ENCODE results near the gene TAPBP. TPM values are rescaled to one million over a fixed set of nuclear protein-coding genes. Genes with fewer than 3 reads are reported as not detected.

The TAPBP gene
- total and polyA plus RNA-seq, 9 of the 15 experiments (the other 6 are each of a cell fraction or from before 2014, with no cell fraction given) = 5.6 to 74.0 (median 22.3) TPM

- no peak for TF ChIP-seq THAP7 (CRISPR knock-in tag; IDR thresholded peaks at IDR 0.05)
- peak; percentile 5; the same call in 1 of the 2 replicates for TF ChIP-seq POLR2G (IDR thresholded peaks at IDR 0.05; ENCODE audit: low read depth, low read length)
- TF ChIP-seq DACH1 (IDR thresholded peaks at IDR 0.05; ENCODE audit: partially characterized antibody) = no peak
- no peak for TF ChIP-seq TAF15 (IDR thresholded peaks at IDR 0.05; ENCODE audit: low read depth, low read length)
- TF ChIP-seq ZNF75A (CRISPR knock-in tag; IDR thresholded peaks at IDR 0.05) = no peak
- TF ChIP-seq HNRNPUL1 (IDR thresholded peaks at IDR 0.05; ENCODE audit: low read length) = peak; percentile 74
- TF ChIP-seq STAT5B (CRISPR knock-in tag; IDR thresholded peaks at IDR 0.05) = no peak
- no peak for TF ChIP-seq NR2C2 (CRISPR knock-in tag; IDR thresholded peaks at IDR 0.05)
- no peak; the same call in 1 of the 2 replicates for TF ChIP-seq NR2C2 (tag; IDR thresholded peaks at IDR 0.05)
- TF ChIP-seq E2F1 (CRISPR knock-in tag; IDR thresholded peaks at IDR 0.05) = no peak
- no peak for TF ChIP-seq HDAC8 (tag; IDR thresholded peaks at IDR 0.05)
- no peak for TF ChIP-seq CHCHD3 (CRISPR knock-in tag; IDR thresholded peaks at IDR 0.05)
- TF ChIP-seq ILF3 (IDR thresholded peaks at IDR 0.05; ENCODE audit: borderline replicate concordance) = peak; percentile 10; the same call in 1 of the 2 replicates
- no peak for TF ChIP-seq STAG1 (CRISPR knock-in tag; IDR thresholded peaks at IDR 0.05; ENCODE audit: borderline replicate concordance)
- no peak for TF ChIP-seq FOXJ2 (tag; IDR thresholded peaks at IDR 0.05)
- no peak for TF ChIP-seq TAL1 (IDR thresholded peaks at IDR 0.05)
- no peak for TF ChIP-seq C11orf30 (IDR thresholded peaks at IDR 0.05; ENCODE audit: low read depth)
- no peak for TF ChIP-seq CTBP1 (IDR thresholded peaks at IDR 0.05; ENCODE audit: borderline replicate concordance)
- no peak; the same call in 1 of the 2 replicates for TF ChIP-seq TRIM25 (IDR thresholded peaks at IDR 0.05; ENCODE audit: borderline replicate concordance)
- TF ChIP-seq KDM2B (CRISPR knock-in tag; IDR thresholded peaks at IDR 0.05) = no peak
- no peak for TF ChIP-seq RB1 (IDR thresholded peaks at IDR 0.05; ENCODE audit: low read depth)
- TF ChIP-seq KLF6 (CRISPR knock-in tag; IDR thresholded peaks at IDR 0.05; ENCODE audit: borderline replicate concordance) = no peak
- TF ChIP-seq EP400 (IDR thresholded peaks at IDR 0.05) = no peak
- TF ChIP-seq ZNF561 (CRISPR knock-in tag; conservative IDR thresholded peaks at IDR 0.05) = no peak
- no peak for TF ChIP-seq TEAD2 (tag; IDR thresholded peaks at IDR 0.05)
Measured at GRCh38 chr6:33272275-33273128, 41.4 kb downstream of the TAPBP start (continued).

Data from K562 (cell line).